Gastroesophageal sphincter (tissue), 3 donors: ENCODE results near the gene TMEM231.

Source experiments
- POLR2A ChIP-seq, 2 donors: fragments of 450-650 bp; IDR thresholded peaks; one replicate each; pipeline ENCODE4 v1.6.1; 2017; ENCODE audit warnings: antibody characterized with exemption in 2 of 2, mild to moderate bottlenecking in 2 of 2, moderate library complexity in 1 of 2
- POLR2AphosphoS5 ChIP-seq: sonication (generic); formaldehyde crosslinking; IDR thresholded peaks from one replicate; pipeline ENCODE4 v1.6.1; 2017; ENCODE audit warnings: antibody characterized with exemption
- TF ChIP-seq, protein P1 (sequence below), 4 experiments: fragments of 200-600 bp in 2 of 4; fragments of 450-650 bp in 2 of 4; sonication (generic) in 1 of 4; IDR thresholded peaks; one replicate each; pipeline ENCODE4 v1.5.1; 2017 to 2019; ENCODE audit warnings: antibody characterized with exemption in 4 of 4, mild to moderate bottlenecking in 2 of 4, moderate library complexity in 2 of 4

- TF ChIP-seq, protein P1, sequence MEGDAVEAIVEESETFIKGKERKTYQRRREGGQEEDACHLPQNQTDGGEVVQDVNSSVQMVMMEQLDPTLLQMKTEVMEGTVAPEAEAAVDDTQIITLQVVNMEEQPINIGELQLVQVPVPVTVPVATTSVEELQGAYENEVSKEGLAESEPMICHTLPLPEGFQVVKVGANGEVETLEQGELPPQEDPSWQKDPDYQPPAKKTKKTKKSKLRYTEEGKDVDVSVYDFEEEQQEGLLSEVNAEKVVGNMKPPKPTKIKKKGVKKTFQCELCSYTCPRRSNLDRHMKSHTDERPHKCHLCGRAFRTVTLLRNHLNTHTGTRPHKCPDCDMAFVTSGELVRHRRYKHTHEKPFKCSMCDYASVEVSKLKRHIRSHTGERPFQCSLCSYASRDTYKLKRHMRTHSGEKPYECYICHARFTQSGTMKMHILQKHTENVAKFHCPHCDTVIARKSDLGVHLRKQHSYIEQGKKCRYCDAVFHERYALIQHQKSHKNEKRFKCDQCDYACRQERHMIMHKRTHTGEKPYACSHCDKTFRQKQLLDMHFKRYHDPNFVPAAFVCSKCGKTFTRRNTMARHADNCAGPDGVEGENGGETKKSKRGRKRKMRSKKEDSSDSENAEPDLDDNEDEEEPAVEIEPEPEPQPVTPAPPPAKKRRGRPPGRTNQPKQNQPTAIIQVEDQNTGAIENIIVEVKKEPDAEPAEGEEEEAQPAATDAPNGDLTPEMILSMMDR (IDR thresholded peaks at IDR 0.05), result no peak
- TF ChIP-seq POLR2A (IDR thresholded peaks at IDR 0.05) (no peak), POLR2AphosphoS5 (no peak)
Measured at GRCh38 chr16:75532791-75533190, 23.3 kb downstream of the TMEM231 start.
